Activated CD8-positive, alpha-beta memory T cell treated with anti-CD3 and anti-CD28 coated beads for 24 hours (primary cell): Measurements from ENCODE around the gene PCDH9.

Experiments
- DNase-seq: peaks from one replicate; pipeline ENCODE4 v3.0.0-alpha.2; 2020

The PCDH9 gene

DNA sequence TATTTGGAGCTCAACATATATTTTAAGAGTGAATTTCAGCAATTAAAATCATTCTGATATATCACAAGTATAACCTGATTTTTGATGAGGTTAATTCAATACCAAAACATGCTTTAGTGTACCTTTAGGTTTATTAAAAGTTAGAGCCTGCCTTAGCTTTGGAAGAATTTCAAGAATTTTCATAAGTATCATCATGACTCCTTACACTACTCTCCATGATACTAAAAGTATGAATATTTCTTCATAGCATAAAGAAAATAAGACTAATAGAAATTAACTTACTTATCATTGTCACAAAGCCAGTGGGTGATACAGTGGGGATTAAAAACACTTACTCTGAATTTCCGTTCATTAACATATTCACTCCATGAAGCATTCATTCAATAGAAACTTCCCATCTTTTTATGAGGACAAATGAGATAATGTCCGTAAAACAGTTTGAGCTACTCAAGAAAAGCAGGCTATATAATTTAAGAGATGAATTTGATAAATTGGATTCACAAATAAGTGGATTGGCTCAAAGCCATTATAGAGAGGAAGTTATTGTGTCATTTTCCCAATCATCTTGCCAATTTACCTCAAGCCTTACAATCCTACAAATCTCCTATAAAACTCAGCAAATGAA is 214.0 kb downstream of the PCDH9 start:
- no peak for DNase-seq

DNA sequence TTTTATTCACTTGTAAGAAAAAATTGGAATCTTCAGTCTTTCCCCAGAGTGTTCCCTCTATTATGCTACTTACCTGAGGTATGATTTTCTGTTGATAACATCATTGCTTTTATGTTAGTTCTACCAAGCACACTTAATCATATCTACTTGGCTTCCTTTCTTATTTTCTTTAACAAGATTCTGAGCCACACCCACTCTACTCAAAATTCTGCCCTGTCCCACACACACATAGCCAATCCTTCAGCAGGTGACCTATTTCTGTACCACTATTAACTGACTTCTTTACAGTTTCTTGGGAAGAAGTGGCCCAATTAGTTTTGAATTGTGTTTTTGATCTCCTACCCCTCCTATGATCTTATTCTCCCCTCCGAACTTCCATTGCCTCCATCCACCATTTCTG is 215.7 kb downstream of the PCDH9 start:
- no peak for DNase-seq

DNA sequence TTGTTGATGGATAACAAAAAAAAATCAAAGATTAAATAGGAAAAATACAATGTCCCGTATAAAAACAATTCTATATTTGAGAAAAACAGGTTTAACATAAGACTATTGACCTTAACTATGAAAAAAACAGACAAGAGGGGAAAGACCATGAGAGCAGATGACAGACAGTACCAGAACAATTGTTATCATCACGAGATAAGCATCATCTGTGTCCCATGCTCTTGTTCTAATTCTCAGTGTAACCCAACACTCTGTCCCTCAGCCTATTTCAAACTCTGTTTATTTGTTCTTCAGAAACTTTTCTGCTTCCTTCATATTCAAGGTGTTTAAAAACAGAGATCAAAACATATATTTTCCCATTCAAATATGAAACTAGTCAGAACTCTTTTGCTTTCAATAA is 216.4 kb downstream of the PCDH9 start:
- DNase-seq = no peak

DNA sequence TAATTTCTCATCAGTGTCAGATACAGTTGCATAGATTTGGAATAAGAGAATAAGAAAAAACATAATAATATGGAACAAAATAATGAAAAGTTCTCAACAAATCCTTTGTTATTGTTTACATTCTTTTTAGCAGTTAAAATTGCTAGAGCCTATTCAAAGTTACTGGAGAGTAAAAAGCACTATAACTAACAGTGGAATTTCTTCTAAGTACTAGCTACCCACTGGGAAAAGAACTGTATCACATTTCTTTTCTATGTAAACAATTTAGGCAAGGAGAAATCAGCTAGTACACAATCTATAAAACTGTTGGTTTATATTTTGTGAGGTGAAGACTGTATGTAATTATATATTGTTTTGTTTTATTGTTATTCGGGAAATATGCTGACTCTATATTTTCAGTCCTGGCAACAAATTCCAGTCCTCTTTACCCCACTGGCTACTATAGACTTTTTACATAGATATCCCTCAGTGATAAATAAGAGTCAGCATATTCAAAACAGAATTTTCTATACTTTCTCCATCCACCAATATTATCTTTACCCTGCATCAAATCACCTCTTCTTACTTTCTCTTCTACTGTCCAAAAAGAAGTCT is 222.0 kb downstream of the PCDH9 start:
- no peak for DNase-seq

DNA sequence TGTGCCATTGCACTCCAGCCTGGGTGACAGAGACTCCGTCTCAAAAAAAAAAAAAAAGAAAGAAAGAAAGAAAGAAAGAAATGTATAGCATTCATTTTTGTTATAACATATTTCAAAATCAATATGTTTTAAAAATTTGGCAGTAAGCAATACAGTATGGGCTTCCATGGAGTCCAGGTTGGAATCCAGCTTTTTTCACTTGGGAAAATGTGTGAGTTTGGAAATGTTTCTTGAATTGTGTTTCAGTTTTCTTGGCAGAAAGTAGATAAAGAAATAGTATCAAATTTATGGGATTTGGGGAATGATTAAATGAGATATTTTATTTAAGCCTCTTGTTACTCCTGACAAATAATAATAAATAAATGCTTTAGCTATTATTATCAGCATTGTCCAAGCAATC is 225.6 kb downstream of the PCDH9 start:
- no peak for DNase-seq

DNA sequence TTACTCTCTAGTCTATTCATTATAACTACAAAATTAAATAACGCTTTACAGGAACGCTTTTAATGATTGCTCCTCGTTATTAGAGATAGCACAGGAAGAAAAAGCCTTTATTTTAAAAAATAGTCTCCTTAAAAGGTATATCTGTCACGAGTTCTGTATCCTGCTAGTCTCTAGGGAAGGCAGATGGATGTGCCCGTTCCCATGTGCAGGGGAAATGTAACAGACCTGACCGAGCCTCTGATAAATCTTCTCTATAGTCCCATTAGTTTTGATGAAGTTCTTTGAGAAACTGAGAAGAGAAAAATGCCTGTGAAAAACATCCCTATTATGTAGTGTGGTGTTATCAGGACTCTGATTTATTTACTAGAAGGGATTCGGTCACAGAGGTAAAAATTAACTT is 226.4 kb downstream of the PCDH9 start:
- DNase-seq = no peak

DNA sequence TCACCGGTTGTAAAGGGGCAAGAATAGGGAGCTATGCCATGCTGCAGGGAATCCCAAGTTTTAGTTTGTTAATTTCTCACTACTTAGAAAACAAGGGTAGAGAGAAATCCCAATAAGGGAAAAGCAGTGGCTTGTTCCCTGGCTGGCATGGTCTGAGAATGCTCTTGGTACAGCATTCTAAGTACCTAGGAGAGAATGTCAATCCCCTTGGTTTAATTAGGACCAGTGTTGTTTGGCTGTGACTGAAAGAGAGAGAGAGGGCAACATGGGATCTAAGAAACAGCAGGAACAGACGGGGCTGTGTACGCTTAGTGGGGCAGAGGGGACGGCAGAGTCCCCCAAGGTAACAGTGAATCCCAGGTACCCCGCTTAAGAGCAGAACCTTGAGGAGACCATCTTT is 228.8 kb downstream of the PCDH9 start:
- no peak for DNase-seq

DNA sequence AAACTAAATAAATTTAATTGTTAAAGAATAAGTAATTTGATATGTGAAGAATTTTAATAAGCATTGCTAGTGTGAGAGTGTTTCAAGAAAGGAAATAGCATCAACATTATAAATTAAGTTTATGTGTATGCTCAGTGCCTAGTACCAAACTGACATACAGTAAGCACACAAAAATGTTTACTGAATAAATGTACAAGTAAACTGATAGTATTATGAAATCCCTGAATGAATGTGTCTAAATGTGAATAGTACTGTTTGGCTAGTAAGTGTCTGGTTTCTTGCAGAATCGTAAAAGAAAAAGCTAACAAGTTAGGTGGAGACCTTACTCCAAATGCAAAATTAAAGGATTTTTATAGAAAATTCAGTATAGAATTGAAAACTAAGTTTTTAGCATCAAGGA is 233.6 kb downstream of the PCDH9 start:
- DNase-seq = no peak

DNA sequence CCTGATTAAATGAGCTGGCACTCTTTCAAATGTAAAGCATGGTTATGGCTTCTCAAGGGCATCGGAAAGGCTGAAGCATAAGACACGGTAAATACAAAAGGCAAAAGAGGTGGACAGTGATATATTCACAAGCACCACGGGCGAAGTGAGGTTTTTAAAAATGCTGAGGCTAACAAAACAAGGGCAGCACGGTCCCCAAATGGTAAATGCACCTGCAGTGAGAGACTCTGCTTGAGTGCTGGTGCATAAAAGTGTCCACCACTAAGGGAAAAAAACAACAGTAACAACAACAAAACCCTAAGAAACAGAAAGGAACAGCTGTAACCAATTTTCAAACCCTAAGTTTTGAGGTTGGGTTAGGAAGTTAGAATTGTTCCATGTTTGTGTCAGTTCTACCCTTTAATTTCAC is 234.9 kb downstream of the PCDH9 start:
- DNase-seq = no peak

DNA sequence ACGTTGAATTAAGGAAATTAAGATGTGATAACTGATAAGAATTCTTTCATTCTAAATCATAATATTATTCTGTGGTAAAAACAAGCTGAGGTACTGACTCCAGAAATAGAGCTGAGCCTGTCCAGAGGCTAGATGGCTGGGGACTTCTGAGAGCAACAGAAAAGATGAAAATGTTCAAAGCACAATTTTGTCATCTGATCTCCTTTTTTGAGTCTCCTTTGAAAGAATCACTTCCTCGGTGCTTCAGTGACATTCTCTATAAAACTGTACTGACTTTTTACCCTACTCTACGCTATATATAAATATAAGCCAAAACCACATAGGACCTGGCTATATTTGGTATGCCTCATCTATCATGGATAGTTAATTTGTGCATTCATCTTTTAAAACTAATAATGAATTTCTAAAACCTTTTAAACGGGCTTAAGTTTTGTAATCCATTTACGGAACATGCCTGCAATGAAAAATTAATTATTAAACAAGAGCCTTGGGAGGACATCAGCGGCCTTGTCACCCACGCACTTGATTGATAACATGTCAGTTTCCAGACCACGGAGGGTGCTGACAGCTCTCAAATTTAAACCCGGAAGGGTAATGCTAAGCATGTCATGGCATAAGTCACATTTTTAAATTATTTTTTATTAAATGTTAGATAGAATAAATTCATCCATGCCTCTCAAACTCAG is 235.5 kb downstream of the PCDH9 start:
- no peak for DNase-seq

DNA sequence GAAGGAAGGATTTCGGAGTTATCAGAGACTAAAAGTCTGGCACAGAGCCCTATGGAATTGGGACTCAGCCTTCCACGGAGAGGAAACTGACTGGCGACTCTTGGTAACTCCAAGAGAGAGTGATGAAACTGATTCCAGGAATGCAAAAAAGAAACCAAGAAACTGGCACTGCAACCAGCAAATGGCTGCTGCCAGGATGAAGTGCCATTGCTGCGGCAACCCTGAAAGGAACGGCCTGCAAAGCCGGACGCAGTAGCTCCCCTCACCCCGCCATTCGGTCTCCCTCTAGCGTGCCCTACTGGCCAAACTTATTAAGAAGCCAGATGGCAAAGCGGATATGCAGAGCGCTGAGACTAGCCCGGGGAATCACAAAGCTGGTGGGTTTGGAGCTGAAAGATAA is 236.0 kb downstream of the PCDH9 start:
- no peak for DNase-seq

DNA sequence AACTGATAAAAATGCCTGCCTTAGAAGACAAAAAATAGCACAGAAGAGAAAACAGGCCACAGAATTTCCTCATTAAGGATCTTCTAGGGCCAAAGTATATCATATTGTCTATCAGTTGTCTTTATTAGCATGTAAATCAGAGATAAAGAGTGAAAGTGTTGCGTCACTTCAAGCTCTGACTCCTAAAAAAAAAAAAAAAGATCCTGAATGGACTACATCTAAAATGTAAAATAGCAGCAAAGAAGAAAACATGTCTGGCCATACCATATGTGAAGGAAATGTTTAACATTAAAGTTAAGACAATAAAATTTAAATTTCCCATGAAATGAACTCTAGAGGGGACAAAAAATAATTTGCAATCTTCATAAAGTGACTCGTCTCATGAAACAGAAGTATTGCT is 237.4 kb downstream of the PCDH9 start:
- DNase-seq = no peak

DNA sequence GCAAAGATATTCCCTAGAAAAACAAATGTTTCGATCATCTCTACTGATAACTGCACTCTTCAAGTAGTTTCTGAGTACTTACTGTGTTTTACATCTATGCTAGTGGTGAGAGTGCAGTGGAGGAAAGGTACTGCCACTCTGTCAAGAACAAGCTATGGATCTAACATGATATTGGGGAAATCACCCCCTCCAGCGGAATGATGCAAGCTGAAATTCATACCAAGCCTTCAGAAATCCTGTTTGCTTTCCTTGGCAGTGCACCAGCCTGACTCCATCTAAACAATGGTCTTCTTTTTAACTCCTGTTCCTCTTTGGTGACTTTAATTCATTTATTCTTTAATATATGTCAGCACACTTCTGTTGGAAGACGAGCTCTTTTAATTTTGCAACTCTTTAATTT is 238.0 kb downstream of the PCDH9 start:
- DNase-seq = no peak

DNA sequence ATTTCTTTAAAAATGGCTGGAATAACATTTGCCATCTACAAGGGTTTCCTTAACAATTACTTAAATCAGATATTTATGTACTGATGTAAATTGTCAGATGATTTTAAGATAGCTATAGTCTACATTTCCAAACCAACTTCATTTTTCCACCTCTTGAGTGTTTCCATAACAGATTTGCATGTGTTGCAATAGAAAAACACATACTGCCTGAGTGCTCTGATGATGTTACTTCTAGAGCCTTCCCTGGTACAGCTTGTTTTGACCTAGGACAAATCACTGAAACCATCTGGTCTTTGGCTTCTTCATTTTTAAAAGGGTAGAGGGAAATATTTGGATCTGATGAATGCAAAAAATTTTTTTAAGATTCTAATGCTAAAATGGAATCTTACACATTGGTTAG is 245.9 kb downstream of the PCDH9 start:
- no peak for DNase-seq

DNA sequence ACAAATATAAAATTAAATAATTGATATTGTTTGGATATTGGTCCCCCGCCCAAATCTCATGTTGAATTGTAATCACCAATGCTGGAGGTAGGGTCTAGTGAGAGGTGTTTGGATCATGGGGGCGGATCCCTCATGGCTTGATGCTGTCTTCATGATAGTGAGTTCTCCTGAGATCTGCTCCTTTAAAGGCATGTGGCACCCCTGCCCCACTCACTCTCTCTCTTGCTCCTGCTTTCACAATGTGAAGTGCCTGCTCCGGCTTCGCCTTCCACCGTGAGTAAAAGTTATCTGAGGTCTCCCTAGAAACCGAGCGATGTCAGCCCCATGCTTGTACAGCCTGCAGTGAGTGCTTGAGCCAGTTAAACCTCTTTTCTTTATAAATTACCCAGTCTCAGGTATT is 248.2 kb downstream of the PCDH9 start:
- no peak for DNase-seq

DNA sequence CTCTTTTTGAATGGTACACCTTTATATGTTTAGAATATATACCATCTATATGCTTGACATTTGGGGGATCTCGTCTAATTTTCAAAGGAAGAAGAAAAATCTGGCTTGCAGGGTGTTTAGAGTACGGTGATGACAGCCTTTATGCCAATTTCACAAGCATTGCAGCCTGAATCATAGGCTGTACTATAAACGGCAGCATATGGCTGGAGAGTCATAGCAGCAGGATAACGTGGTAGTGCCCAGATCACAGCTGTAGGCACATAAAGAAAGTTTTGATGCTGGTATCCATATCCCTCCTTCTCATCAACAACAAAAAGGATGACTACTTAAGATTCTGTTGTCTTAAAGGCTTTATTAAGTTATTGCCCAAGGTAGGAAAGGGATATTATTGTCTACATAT is 253.0 kb downstream of the PCDH9 start:
- no peak for DNase-seq

DNA sequence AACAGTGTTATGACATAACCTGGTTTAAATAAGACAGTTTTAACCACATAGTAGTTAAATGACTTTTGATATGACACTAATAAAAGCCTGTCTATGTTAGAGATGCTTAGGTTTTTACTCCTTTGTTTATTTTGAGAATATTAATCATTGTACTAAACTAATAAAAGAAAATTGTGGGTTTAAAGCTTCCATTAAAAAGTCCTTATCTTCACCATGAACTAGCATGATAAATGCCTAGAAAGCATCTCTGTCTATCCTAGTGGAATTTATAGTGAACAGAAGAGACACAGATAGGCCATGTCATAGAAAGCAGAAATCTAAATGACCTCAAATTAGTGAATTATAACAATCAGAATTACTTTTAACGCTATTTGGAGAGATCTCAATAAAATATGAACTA is 255.2 kb downstream of the PCDH9 start:
- no peak for DNase-seq

DNA sequence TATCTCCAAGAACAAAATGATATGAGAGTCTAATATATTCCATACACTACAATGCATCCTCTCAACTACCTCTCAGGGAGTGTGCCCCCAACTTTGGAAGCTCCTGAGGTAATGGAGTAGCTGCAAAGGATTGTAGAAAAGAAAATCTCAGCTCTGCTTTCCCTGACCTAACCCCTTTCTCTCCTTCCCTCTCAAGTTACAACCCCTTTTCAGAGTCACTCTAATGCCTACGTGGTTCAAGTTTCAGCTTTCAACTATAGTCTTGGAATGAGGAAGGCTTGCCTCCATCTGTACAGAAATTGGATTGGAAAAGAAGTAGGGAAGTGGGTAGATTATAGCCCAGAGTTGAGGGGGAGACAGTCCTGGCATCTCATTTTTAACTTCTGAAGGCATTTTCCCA is 256.0 kb downstream of the PCDH9 start:
- no peak for DNase-seq

DNA sequence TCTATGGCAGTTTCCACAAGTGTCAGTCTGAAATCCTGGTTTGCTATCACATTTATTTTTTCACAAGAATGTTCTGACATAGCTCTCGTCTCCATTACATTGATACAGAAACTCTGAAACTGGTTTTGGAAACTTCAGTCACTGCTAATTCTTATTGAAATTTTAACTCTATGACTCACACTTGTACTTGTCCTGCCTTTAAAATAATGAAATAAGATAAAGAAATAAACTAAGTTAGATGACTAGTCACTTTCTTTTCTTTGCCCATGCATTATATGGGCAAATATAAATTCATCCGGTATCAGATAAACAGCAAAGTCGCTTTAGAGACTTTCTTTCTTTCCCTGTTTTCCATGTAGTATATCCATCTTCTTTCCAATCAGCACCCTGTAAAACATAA is 257.5 kb downstream of the PCDH9 start:
- DNase-seq = no peak

DNA sequence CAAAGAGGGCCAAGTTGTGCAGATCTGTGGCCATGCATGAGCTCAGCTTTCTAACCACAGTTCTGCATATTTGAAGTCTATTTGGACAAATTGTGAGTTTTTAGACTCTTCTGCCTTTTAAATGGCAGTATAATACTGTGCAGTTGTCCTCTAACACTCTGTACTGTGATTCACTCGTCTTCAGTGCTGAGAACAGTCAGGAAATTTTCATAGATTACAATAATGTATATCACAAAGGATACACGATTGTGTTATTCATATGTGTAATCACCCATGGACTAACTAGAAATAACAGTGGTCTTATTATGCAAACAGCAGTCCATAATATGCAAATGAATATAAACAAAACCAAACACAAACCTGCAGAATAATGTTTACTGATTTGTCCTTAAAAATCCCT is 259.1 kb downstream of the PCDH9 start:
- no peak for DNase-seq

DNA sequence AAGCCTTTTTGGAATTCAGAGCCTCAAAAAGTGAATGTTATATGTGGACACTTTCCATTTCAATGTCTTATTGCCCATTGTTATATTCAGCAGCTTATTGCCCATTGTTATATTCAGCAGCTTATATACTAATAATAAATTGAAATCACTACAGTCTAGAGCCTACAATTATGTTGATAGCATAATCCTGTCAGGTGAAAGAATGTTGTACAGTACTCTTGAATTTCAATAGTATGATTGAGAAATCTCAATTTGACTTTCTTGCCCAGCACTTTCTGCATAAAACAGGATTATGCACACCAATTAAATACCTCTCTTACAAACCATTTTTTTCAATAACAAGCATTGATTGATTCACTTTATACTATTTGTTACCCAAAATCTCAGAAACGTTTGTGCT is 260.8 kb downstream of the PCDH9 start:
- no peak for DNase-seq

DNA sequence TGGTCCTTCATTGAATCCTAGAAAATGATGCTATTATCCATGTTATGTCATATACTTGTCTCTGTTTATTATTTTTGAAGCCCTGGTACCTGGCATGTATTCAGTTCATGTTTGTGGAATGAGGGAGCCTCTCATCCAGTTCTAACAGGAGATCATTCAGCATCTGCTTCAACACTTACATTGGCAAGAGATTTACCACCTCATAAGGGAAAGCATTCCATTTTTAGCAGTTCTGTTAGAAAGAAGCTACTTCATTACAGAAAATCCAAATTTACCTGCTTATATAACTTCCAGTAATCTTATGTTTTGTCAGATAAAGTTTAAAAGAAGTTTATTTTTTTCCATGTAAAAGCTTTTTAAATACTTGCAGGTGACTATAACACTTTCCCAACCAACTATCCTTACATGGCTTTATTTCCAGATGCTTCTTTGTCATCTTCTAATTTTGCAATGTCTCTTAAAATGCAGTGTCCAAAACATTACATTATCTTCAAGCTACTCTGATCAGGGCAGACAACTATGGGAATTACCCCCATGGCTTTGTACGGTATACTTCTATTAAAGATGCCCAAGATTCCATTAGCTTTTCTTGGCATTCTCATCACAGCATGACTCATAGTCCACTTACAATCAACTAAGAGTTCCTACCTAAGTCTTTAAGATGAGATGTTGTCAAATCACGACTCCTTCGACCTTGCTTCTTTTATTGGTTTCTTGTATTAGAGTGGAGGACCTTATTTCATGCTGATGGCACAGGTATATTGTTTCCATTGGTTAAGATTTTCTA is 262.1 kb downstream of the PCDH9 start:
- no peak for DNase-seq

DNA sequence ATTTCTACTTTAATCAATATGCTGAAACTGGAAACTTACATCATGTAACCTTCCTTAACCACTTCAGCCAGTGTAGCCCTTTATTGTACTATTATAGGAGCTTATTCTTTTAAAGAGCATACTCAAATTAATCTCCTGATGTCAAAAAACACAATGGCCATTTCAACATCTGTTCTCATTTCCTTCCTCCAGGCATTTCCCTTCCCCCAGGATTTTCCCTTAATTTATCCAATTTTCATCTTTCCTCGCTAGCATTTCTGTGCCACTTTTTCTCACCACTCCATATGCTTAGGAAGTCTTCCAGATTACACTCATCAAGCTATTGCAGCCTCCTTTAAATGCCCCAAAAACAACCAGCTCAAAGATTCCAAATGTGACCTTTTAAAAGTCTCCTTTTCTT is 265.0 kb downstream of the PCDH9 start:
- DNase-seq = no peak

DNA sequence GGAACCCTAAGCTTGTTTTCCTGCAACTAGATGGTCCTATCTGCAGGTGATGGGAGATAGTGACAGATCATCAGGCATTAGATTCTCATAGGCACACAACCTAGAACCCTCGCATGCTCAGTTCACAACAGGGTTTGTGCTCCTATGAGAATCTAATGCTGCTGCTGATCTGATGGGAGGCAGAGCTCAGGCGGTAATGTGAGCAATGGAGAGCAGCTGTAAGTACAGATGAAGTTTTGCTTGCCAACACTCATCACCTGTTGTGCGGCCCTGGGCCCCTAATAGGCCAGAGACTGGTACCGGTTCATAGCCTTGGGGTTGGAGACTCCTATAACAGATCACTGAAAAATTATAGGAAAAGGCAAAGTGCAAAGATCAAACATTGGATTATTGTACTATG is 267.2 kb downstream of the PCDH9 start:
- DNase-seq = no peak
